ENCODE results near the gene ERP27.

Gene ERP27

DNA sequence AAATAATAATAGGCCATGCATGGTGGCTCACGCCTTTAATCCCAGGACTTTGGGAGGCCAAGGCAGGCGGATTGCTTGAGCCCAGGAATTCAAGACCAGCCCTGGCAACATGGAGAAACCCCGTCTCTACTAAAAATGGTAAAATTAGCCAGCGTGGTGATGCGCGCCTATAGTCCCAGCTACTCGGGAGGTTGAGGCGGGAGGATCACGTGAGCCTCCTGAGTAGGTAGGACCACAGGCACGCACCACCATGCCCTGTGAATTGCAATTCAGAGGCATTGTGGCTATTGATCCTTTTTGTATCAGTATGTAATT, 20.7 kb upstream of the ERP27 start:
- TF ChIP-seq, protein P1, sequence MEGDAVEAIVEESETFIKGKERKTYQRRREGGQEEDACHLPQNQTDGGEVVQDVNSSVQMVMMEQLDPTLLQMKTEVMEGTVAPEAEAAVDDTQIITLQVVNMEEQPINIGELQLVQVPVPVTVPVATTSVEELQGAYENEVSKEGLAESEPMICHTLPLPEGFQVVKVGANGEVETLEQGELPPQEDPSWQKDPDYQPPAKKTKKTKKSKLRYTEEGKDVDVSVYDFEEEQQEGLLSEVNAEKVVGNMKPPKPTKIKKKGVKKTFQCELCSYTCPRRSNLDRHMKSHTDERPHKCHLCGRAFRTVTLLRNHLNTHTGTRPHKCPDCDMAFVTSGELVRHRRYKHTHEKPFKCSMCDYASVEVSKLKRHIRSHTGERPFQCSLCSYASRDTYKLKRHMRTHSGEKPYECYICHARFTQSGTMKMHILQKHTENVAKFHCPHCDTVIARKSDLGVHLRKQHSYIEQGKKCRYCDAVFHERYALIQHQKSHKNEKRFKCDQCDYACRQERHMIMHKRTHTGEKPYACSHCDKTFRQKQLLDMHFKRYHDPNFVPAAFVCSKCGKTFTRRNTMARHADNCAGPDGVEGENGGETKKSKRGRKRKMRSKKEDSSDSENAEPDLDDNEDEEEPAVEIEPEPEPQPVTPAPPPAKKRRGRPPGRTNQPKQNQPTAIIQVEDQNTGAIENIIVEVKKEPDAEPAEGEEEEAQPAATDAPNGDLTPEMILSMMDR (IDR thresholded peaks at IDR 0.05): no peak
- Histone ChIP-seq H3K4me3 (ENCODE audit: low read depth, low read length) (no peak overlapping the region), H2AFZ (no peak overlapping the region), H3K4me2 (ENCODE audit: low read length) (no peak overlapping the region), H3K9me3 (ENCODE audit: control insufficient read depth, low read length) (no peaks in the 10 kb centered on the region), H3K27me3 (ENCODE audit: control insufficient read depth, insufficient read depth, low read length) (no peaks in the 10 kb centered on the region), H3K4me1 (no peaks in the 10 kb centered on the region), H3K27ac (no peak overlapping the region), H3K79me2 (no peaks in the 10 kb centered on the region), H3K36me3 (ENCODE audit: control insufficient read depth, insufficient read depth, low read length) (no peaks in the 10 kb centered on the region), H3K9ac (no peak overlapping the region)

DNA sequence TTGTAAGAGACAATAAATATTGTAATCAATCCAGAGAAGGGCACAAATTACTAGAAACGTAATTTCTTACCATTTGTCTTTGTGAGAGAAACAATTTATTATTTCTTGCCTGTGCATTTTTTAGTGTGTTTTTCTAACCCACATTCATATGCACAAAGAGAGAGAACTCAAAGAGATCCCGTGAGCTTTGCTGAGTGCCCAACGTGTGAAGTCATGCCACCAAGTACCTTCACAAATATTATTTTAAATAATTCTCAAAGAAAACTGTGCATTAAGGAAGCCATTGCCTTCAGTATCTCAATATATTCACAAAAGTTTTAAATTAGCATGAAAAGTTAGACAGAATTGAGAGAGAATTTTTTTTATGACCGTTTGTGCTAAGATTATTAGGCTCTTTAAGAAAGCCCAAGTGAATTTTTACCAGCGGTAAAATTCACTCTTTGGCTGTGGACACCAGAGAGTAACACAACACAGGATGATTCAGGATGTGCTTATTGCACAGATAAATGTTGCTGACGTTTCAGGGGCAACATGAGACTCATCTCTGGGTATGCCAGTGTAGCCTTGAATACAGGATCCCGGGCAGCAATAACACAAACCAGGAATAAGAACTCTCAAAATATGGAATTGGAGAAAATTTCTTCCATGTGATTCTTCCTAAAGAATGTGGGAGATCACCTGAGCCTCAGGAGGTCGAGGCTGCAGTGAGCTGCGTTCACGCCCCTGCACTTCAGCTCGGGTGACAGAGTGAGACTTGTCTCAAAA, 20.2 kb upstream of the ERP27 start:
- Histone ChIP-seq H3K79me2 (no peaks in the 10 kb centered on the region), H3K9me3 (ENCODE audit: control insufficient read depth, low read length) (no peaks in the 10 kb centered on the region), H3K4me2 (ENCODE audit: low read length) (peak overlapping the region; percentile 32), H3K4me1 (no peaks in the 10 kb centered on the region), H3K9ac (no peak overlapping the region), H3K27ac (no peak overlapping the region), H3K4me3 (ENCODE audit: low read depth, low read length) (peak overlapping the region; percentile 19), H3K27me3 (ENCODE audit: control insufficient read depth, insufficient read depth, low read length) (no peaks in the 10 kb centered on the region), H3K36me3 (ENCODE audit: control insufficient read depth, insufficient read depth, low read length) (no peaks in the 10 kb centered on the region), H2AFZ (no peak overlapping the region)
- TF ChIP-seq, protein P1 (IDR thresholded peaks at IDR 0.05): no peak

DNA sequence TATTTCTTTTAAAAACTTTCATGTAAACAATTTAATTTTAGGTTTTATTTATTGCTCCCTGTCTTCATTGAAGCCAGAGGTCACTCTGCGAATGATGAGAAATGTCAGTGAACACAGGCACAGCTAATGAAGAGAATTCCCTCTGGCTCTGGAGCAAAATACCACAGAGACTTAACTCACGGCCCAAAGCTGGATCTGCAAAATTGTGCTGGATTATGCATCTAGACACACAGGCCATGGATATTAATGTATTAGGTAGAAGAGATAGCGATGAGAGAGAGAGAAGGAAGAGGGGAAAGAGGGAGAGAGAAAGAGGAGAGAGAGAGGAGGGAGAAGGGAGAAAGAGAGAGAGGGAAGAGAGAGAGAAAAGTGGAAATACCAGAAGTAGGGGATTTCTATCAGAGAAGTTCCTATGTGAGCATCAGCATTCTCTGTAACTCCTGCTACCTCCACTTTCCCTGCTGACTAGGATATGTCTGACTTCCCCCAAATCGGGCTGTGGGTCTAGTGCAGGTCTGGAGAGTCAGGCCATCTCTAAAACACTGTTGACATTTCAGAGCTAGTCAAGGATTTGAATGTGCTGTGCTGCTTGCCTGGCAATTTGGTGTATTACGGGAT, 19.3 kb upstream of the ERP27 start:
- Histone ChIP-seq H3K4me3 (ENCODE audit: low read depth, low read length) (no peak overlapping the region), H3K4me1 (no peaks in the 10 kb centered on the region)

DNA sequence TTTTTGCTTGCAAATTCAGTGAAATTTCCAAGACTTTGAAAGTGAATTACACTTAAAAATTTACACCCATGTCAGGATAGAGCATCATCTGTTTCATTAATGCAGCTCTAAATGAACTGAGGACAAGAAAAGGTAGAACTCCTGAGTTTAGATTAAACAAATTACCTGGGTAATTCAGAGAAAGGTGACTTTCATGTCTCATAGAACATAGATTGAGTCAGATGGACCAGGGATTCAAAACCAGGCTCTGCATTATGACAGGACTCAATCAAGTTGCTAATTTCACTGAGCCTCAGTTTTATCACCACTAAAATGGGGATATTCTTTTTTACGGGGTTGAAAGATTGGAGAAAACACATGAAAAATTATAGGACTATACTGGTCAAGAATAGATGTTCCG, 18.6 kb upstream of the ERP27 start:
- Histone ChIP-seq H3K36me3 (ENCODE audit: control insufficient read depth, insufficient read depth, low read length) (no peaks in the 10 kb centered on the region), H3K9me3 (ENCODE audit: control insufficient read depth, low read length) (no peaks in the 10 kb centered on the region), H3K79me2 (no peaks in the 10 kb centered on the region), H3K4me2 (ENCODE audit: low read length) (no peak overlapping the region), H3K27ac (peak overlapping the region; percentile 6), H3K4me3 (ENCODE audit: low read depth, low read length) (no peak overlapping the region), H3K9ac (no peak overlapping the region), H3K4me1 (peaks cover 2% of the 10 kb centered on the region), H3K27me3 (ENCODE audit: control insufficient read depth, insufficient read depth, low read length) (no peaks in the 10 kb centered on the region), H2AFZ (no peak overlapping the region)
- TF ChIP-seq, protein P1 (IDR thresholded peaks at IDR 0.05): no peak

More for the DNA sequence above, 19.3 kb upstream of the ERP27 start:
- TF ChIP-seq, protein P1 (IDR thresholded peaks at IDR 0.05): no peak
- no peaks in the 10 kb centered on the region for H3K27me3 ChIP-seq (ENCODE audit: control insufficient read depth, insufficient read depth, low read length)
- H2AFZ ChIP-seq: no peak overlapping the region
- no peaks in the 10 kb centered on the region for H3K9me3 ChIP-seq (ENCODE audit: control insufficient read depth, low read length)
- no peak overlapping the region for H3K9ac ChIP-seq
- peak overlapping the region; percentile 6 for H3K27ac ChIP-seq
- peak overlapping the region; percentile 32 for H3K4me2 ChIP-seq (ENCODE audit: low read length)
- no peaks in the 10 kb centered on the region for H3K79me2 ChIP-seq
- H3K36me3 ChIP-seq (ENCODE audit: control insufficient read depth, insufficient read depth, low read length): no peaks in the 10 kb centered on the region

Data from parathyroid adenoma (tissue), 2 donors.